ENCODE measurements around the gene SIGMAR1.

GRCh38 chr9:34652602-34653000 lies 15.0 kb upstream of the SIGMAR1 start:
- TF ChIP-seq POLR2A (IDR thresholded peaks at IDR 0.05; ENCODE audit: low read depth, low read length) (no peak), CTCF (conservative IDR thresholded peaks at IDR 0.05; ENCODE audit: low read depth, low read length) (no peak), USF2 (IDR thresholded peaks at IDR 0.05; ENCODE audit: low read depth, low read length) (no peak), RAD21 (IDR thresholded peaks at IDR 0.05; ENCODE audit: low read length) (no peak)

Data from IMR-90 (cell line).